GM18508 (cell line): Measurements from ENCODE around the gene EPHA3.

Experiments used
- ATAC-seq: cut with Tn5 transposase; IDR thresholded peaks from one replicate; pipeline ENCODE4 v1.9.1; 2021; ENCODE audit warnings: moderate number of reproducible peaks; ENCODE audit not compliant: insufficient read depth, unreplicated experiment

EPHA3 gene

DNA sequence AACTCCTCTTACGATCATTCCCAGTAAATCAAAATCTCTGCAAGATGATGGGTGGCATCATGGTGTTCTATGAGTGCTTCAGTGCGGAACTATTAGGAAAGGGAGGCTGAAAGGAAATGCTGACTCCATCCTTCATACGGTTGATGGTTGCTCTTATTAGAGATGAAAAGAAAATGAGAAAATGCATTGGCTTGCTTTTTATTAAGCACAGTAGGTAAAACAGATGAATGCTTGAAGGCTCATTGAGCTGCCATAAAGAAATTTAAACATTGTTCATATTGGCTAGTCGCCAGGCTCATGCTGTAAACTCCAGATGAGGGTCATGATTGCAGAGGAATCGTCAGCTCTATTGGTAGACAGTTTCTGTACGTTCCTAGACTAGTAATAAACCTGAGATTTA lies 115.8 kb downstream of the EPHA3 start:
- no peak for ATAC-seq

GRCh38 chr3:89227218-89227617 lies 119.8 kb downstream of the EPHA3 start:
- no peak for ATAC-seq

GRCh38 chr3:89227634-89228033 lies 120.2 kb downstream of the EPHA3 start:
- no peak for ATAC-seq

- no peak for ATAC-seq
These were observed 124.7 kb downstream of the EPHA3 start for GRCh38 chr3:89232155-89232554.

- ATAC-seq = no peak
These were observed 127.2 kb downstream of the EPHA3 start for GRCh38 chr3:89234620-89235019.

DNA sequence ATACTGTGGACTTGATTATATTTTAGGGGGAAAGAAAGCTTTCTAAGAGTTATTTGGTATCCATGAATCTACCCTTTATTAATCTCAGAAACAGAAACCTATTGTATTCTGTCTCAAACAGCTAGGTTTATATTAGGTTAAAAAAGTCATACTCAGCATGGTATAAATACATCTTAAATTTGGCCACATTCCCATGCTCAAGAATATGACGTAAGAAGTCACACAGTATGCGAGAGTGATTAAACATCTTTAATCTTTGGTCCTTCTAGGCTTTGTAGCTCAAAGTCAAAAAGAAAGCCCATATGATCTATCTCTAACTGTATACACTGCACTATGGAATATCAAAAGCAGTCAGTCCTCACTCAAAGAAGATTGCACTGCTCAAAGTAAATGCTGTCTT lies 131.4 kb downstream of the EPHA3 start:
- no peak for ATAC-seq

GRCh38 chr3:89239774-89240173 lies 132.4 kb downstream of the EPHA3 start:
- no peak for ATAC-seq

GRCh38 chr3:89245612-89246011 lies 138.2 kb downstream of the EPHA3 start:
- ATAC-seq = no peak

DNA sequence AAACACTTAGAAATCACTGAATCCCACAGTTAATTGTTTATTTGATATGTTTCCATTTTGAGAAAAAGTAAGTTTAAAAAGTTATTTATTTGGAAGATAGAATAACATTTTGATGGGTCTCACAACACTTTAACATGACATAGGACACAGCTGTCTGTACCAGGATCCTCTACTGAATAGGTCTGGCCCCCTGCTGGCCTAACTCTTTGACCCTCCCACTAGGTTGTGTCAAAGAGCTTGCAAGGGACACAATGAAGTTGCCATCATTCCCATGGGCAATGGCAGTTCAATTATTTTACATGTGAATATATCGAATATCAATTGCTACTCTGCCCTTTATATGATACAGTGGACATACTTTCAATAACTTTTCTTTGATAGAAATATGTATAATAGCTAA lies 138.9 kb downstream of the EPHA3 start:
- ATAC-seq = no peak

DNA sequence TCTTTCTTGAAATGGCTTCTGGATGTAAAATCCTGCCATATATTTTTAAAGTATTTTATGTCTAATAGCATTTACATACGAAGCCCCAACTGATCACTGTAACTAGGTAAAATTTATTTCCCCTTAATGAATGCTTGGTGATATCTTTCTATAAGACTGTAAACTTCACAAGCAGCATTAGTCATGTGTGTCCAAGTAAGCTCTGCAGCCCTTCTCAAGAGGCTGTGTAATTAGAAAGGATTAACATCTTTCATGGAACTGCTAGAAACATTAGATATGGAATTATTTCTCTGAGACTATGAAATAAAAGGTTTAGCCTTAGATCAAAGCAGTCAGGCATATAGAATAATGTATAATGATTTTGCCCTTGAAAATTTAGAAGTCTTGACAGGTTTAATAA lies 143.3 kb downstream of the EPHA3 start:
- ATAC-seq = no peak

- no peak for ATAC-seq
These were observed 144.6 kb downstream of the EPHA3 start for GRCh38 chr3:89252016-89252415.

DNA sequence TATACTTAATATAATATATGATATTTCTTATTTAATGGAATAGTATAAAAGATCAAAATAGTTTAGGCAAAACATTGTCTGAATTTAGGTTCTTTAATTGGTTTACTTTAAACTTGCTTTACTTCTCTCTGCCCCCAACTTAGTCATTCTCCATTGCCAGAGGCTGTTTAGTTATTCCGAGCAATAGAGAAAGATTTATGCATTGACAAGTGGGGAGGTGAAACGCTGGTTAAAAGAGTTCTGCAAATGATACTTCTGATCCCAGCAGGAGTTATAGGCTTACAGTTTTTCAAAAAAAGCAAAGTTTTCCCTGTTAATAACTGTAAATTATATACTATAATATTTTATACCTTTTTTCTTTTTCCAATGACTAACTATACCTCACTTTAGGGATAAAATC lies 145.4 kb downstream of the EPHA3 start:
- no peak for ATAC-seq

DNA sequence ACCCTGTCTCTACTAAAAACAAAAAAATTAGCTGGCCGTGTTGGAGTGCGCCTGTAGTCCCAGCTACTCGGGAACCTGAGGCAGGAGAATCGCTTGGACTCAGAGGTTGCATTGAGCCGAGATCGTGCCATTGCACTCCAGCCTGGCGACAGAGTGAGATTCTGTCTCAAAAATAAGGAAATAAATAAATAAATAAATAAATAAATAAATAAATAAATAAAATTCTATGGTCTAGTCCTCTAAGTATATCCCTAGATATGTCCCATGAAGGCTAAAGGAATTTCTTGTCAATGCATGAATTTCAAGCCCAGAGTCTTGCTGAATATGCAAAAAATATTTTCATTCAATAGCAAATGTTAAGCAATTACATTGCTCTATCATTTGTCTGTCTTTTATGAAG lies 149.0 kb downstream of the EPHA3 start:
- no peak for ATAC-seq

GRCh38 chr3:89256882-89257281 lies 149.5 kb downstream of the EPHA3 start:
- ATAC-seq = no peak

DNA sequence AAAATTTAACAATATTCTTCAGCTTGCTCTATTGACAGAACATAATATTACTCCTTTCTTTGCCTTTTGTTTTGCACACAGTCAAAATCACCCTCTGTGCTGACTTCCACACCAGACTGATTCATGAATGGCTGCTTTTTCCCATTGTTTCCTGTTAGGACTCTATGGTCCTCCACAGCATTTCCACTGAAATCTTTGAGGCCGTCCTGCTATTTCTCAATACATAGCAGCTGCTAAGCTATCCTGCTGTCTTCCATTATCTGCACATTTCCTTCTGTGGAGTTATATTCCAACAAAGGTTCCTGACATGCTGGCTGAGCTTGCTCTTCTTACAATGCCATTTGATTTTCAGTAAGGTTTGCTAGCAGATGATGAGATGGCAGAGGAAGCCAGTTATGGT lies 153.3 kb downstream of the EPHA3 start:
- ATAC-seq = no peak

GRCh38 chr3:89261673-89262072 lies 154.3 kb downstream of the EPHA3 start:
- no peak for ATAC-seq

GRCh38 chr3:89262309-89262929 lies 155.0 kb downstream of the EPHA3 start:
- no peak for ATAC-seq

DNA sequence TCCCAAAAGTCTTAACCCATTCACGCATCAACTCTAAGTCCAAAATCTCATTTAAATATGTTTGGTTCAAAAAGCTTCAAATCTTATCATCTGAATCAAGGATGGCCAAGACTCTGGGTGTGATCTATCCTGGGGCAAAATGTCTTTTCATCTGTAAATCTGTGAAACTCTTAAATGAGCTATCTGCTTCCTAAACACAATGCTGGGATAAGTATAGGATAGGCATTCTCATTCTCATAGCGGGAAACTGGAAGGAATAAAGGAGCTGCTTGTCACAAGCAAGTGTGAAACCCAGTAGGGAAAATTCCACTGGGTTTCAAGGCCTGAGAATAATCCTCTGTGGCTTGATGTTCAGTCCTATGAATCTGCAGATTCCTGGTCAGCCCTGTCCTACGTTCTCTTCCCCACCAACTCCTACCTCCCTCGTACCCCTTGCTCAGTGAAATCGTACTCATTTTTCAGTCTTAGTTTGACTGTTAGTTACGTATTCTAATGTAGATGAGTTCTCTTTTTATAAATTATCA lies 156.7 kb downstream of the EPHA3 start:
- ATAC-seq = no peak

GRCh38 chr3:89266074-89266473 lies 158.7 kb downstream of the EPHA3 start:
- ATAC-seq = no peak

- ATAC-seq = no peak
These were observed 160.6 kb downstream of the EPHA3 start for GRCh38 chr3:89268059-89268458.

DNA sequence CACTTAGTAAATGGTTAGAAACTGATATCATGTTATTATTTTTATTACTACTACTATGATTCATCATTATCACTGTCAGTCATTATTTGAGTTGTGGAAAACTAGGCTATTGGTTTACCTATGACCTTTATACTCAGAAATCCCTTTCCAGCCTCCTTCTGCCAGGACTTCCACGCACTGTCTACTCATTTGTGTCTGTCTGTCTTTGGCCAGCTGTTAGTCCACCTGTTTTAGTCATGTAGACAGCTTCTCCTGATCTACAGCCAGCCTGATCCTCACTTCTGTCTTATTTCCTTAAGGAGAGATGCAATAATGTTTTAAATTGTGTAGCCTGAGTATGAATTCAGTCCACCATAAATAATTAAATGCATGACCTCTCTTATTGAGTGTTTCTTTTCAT lies 162.8 kb downstream of the EPHA3 start:
- ATAC-seq = no peak

DNA sequence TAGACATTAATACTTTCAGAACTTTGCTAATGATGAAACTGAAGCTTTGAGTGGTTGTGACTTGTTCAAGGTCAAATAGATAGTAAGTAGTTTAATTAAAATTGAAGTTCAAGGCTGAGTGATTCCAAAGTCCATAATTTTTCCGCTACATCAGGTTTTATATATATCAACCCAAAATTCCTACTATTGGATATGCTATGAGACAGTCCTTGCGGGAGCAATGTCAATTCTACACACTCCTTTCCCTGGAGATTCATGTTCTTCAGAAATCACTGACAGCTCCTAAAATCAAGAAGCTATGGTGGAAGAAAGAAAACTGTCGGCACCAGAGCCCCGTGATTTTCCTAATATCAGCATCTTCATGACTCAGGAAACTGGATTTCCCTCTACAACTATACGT lies 167.6 kb downstream of the EPHA3 start:
- ATAC-seq = no peak

DNA sequence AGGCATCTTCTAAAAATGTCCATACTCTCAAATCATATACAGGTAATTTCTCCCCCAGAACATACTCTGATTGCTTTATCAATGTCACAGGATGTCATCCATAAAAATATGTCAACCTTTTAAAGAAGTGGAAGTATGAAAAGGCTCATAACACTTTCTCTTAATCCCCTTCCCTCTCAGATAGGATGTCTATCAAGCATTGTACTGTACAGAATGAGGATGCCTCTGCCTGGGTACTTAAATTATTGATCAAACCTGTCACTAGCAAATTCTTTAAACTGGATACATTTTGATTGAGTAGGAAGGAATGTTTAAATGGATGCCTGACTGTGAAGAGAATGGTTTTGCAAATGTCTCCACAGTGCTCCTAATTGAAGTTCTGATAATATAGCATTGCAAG lies 168.7 kb downstream of the EPHA3 start:
- ATAC-seq = no peak
